HEK293 (cell line): ENCODE results near the gene SBK2.

Source experiments
- KLF1 ChIP-seq: fragments of 450-650 bp; formaldehyde crosslinking; IDR thresholded peaks from 2 replicates; pipeline ENCODE4 v1.5.1; 2016; ENCODE audit warnings: missing biosample characterization, missing genetic modification characterization
- KLF10 ChIP-seq: fragments of 450-650 bp; IDR thresholded peaks from 2 replicates; pipeline ENCODE4 v1.5.1; 2018; ENCODE audit warnings: missing biosample characterization, mild to moderate bottlenecking, missing genetic modification characterization
- SCRT1 ChIP-seq: fragments of 450-650 bp; formaldehyde crosslinking; IDR thresholded peaks from 2 replicates; pipeline ENCODE4 v1.5.1; 2016; ENCODE audit warnings: missing biosample characterization, missing genetic modification characterization, borderline replicate concordance
- TRIM28 ChIP-seq: IDR thresholded peaks from 2 replicates; pipeline ENCODE4 v1.6.1; 2011; ENCODE audit warnings: low read length, control low read depth, borderline replicate concordance
- ZBTB8A ChIP-seq: fragments of 450-650 bp; formaldehyde crosslinking; IDR thresholded peaks from 2 replicates; pipeline ENCODE4 v1.5.1; 2016; ENCODE audit warnings: missing biosample characterization, missing genetic modification characterization
- ZNF10 ChIP-seq: fragments of 450-650 bp; formaldehyde crosslinking; IDR thresholded peaks from 2 replicates; pipeline ENCODE4 v1.5.1; 2017; ENCODE audit warnings: missing biosample characterization, missing genetic modification characterization
- ZNF223 ChIP-seq: fragments of 450-650 bp; formaldehyde crosslinking; IDR thresholded peaks from 2 replicates; pipeline ENCODE4 v1.5.1; 2016; ENCODE audit warnings: missing biosample characterization, missing genetic modification characterization
- ZNF350 ChIP-seq: fragments of 450-650 bp; formaldehyde crosslinking; IDR thresholded peaks from 2 replicates; pipeline ENCODE4 v1.5.0; 2017; ENCODE audit warnings: missing biosample characterization, mild to moderate bottlenecking, missing genetic modification characterization
- ZNF433 ChIP-seq: fragments of 450-650 bp; formaldehyde crosslinking; IDR thresholded peaks from 2 replicates; pipeline ENCODE4 v1.5.1; 2016; ENCODE audit warnings: missing biosample characterization, missing genetic modification characterization, low read depth
- ZNF548 ChIP-seq: fragments of 450-650 bp; formaldehyde crosslinking; IDR thresholded peaks from 2 replicates; pipeline ENCODE4 v1.5.1; 2016; ENCODE audit warnings: missing biosample characterization, missing genetic modification characterization
- ZNF600 ChIP-seq: fragments of 450-650 bp; formaldehyde crosslinking; IDR thresholded peaks from 2 replicates; pipeline ENCODE4 v1.5.1; 2016; ENCODE audit warnings: missing biosample characterization, missing genetic modification characterization
- ZNF837 ChIP-seq: fragments of 450-650 bp; formaldehyde crosslinking; IDR thresholded peaks from 2 replicates; pipeline ENCODE4 v1.5.1; 2016; ENCODE audit warnings: missing biosample characterization, missing genetic modification characterization
- TF ChIP-seq, protein P1 (sequence below): fragments of 450-650 bp; formaldehyde crosslinking; IDR thresholded peaks from 2 replicates; pipeline ENCODE4 v1.5.1; 2016; ENCODE audit warnings: missing biosample characterization, missing genetic modification characterization
- TF ChIP-seq, protein P2 (sequence below): fragments of 450-650 bp; formaldehyde crosslinking; IDR thresholded peaks from 2 replicates; pipeline ENCODE4 v1.5.1; 2016; ENCODE audit warnings: missing biosample characterization, missing genetic modification characterization
- TF ChIP-seq, protein P3 (sequence below): fragments of 450-650 bp; formaldehyde crosslinking; IDR thresholded peaks from 2 replicates; pipeline ENCODE4 v1.5.1; 2016; ENCODE audit warnings: missing biosample characterization, missing genetic modification characterization
- TF ChIP-seq, protein P4 (sequence below): fragments of 450-650 bp; formaldehyde crosslinking; IDR thresholded peaks from 2 replicates; pipeline ENCODE4 v1.5.1; 2016; ENCODE audit warnings: missing biosample characterization, missing genetic modification characterization
- TF ChIP-seq, protein P5 (sequence below): IDR thresholded peaks from 2 replicates; pipeline ENCODE4 v1.6.1; 2011; ENCODE audit warnings: mild to moderate bottlenecking, low read depth, low read length, borderline replicate concordance
- TF ChIP-seq, protein P6 (sequence below): fragments of 450-650 bp; formaldehyde crosslinking; IDR thresholded peaks from 2 replicates; pipeline ENCODE4 v1.5.1; 2016; ENCODE audit warnings: missing biosample characterization, missing genetic modification characterization, low read depth

The SBK2 gene

DNA sequence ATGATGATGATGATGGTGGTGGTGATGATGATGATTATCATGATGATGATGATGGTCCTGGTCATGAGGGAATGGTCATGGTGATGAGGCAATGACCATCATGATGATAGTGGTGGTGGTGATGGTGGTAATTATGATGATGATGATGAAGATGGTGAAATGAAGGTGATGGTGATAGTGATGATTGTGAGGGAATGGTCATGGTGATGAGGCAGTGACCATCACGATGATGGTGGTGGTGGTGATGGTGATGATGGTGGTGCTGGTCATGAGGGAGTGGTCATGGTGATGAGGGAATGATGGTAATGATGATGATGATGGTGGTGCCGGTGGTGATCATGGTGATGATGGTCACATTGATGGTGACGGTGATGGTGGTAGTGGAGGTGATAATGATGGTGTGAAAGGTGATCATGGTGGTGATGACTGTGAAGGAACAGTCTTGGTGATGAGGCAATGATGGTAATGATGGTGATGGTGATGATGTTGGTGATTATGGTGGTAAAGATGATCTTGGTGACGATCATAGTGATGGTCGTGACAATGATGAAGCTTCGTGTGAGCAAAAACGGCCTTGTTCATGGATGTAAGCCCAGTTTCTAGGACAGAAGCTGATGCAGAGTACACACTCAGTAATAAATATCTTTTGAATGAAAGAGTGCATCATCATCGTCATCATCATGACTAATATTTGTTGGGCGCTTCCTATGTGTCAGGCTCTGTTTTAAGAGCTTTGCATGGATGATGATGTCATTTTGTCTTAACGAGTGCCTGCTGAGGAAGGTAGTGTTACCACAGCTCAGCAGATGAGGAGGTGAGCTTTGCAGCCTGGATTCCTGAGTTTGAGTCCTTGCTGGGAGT is 17.3 kb downstream of the SBK2 start (continued):
- TF ChIP-seq, protein P1, sequence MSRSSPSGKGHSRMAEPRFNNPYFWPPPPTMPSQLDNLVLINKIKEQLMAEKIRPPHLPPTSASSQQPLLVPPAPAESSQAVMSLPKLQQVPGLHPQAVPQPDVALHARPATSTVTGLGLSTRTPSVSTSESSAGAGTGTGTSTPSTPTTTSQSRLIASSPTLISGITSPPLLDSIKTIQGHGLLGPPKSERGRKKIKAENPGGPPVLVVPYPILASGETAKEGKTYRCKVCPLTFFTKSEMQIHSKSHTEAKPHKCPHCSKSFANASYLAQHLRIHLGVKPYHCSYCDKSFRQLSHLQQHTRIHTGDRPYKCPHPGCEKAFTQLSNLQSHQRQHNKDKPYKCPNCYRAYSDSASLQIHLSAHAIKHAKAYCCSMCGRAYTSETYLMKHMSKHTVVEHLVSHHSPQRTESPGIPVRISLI (tag by site-specific recombination): no peak
- TF ChIP-seq TRIM28 (no peak), KLF1 (tag by site-specific recombination) (no peak; the same call in 1 of the 2 replicates), ZNF350 (tag by site-specific recombination) (no peak), KLF10 (tag by site-specific recombination) (no peak), ZNF600 (tag by site-specific recombination) (0 out of 2 replicates have a peak, but pooled peaks have one; percentile 60), ZNF10 (peak; percentile 72), ZNF837 (tag by site-specific recombination) (no peak), ZBTB8A (tag by site-specific recombination) (no peak), ZNF223 (tag by site-specific recombination) (no peak), ZNF433 (tag by site-specific recombination) (no peak), ZNF548 (no peak; the same call in 1 of the 2 replicates), SCRT1 (tag by site-specific recombination) (no peak)
- TF ChIP-seq, protein P2, sequence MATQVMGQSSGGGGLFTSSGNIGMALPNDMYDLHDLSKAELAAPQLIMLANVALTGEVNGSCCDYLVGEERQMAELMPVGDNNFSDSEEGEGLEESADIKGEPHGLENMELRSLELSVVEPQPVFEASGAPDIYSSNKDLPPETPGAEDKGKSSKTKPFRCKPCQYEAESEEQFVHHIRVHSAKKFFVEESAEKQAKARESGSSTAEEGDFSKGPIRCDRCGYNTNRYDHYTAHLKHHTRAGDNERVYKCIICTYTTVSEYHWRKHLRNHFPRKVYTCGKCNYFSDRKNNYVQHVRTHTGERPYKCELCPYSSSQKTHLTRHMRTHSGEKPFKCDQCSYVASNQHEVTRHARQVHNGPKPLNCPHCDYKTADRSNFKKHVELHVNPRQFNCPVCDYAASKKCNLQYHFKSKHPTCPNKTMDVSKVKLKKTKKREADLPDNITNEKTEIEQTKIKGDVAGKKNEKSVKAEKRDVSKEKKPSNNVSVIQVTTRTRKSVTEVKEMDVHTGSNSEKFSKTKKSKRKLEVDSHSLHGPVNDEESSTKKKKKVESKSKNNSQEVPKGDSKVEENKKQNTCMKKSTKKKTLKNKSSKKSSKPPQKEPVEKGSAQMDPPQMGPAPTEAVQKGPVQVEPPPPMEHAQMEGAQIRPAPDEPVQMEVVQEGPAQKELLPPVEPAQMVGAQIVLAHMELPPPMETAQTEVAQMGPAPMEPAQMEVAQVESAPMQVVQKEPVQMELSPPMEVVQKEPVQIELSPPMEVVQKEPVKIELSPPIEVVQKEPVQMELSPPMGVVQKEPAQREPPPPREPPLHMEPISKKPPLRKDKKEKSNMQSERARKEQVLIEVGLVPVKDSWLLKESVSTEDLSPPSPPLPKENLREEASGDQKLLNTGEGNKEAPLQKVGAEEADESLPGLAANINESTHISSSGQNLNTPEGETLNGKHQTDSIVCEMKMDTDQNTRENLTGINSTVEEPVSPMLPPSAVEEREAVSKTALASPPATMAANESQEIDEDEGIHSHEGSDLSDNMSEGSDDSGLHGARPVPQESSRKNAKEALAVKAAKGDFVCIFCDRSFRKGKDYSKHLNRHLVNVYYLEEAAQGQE (tag by site-specific recombination): no peak
- TF ChIP-seq, protein P3, sequence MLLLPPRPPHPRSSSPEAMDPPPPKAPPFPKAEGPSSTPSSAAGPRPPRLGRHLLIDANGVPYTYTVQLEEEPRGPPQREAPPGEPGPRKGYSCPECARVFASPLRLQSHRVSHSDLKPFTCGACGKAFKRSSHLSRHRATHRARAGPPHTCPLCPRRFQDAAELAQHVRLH (tag by site-specific recombination): no peak
- TF ChIP-seq, protein P4, sequence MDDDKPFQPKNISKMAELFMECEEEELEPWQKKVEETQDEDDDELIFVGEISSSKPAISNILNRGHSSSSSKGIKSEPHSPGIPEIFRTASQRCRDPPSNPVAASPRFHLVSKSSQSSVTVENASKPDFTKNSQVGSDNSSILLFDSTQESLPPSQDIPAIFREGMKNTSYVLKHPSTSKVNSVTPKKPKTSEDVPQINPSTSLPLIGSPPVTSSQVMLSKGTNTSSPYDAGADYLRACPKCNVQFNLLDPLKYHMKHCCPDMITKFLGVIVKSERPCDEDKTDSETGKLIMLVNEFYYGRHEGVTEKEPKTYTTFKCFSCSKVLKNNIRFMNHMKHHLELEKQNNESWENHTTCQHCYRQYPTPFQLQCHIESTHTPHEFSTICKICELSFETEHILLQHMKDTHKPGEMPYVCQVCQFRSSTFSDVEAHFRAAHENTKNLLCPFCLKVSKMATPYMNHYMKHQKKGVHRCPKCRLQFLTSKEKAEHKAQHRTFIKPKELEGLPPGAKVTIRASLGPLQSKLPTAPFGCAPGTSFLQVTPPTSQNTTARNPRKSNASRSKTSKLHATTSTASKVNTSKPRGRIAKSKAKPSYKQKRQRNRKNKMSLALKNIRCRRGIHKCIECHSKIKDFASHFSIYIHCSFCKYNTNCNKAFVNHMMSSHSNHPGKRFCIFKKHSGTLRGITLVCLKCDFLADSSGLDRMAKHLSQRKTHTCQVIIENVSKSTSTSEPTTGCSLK (tag by site-specific recombination): no peak
- TF ChIP-seq, protein P5, sequence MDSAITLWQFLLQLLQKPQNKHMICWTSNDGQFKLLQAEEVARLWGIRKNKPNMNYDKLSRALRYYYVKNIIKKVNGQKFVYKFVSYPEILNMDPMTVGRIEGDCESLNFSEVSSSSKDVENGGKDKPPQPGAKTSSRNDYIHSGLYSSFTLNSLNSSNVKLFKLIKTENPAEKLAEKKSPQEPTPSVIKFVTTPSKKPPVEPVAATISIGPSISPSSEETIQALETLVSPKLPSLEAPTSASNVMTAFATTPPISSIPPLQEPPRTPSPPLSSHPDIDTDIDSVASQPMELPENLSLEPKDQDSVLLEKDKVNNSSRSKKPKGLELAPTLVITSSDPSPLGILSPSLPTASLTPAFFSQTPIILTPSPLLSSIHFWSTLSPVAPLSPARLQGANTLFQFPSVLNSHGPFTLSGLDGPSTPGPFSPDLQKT: no peak
- TF ChIP-seq, protein P6, sequence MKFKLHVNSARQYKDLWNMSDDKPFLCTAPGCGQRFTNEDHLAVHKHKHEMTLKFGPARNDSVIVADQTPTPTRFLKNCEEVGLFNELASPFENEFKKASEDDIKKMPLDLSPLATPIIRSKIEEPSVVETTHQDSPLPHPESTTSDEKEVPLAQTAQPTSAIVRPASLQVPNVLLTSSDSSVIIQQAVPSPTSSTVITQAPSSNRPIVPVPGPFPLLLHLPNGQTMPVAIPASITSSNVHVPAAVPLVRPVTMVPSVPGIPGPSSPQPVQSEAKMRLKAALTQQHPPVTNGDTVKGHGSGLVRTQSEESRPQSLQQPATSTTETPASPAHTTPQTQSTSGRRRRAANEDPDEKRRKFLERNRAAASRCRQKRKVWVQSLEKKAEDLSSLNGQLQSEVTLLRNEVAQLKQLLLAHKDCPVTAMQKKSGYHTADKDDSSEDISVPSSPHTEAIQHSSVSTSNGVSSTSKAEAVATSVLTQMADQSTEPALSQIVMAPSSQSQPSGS (tag by site-specific recombination): peak; percentile 94
